GM19193 (cell line): ENCODE results near the gene PITPNB.
A peak's percentile ranks its signal among the peaks of the same experiment; 100 is the strongest.

Experiments
- POLR2A ChIP-seq: IDR thresholded peaks from 4 replicates; pipeline ENCODE4 v1.6.1; 2011; ENCODE audit not compliant: insufficient read depth, insufficient read length; ENCODE audit errors: extremely low read depth

The PITPNB gene

GRCh38 chr22:27919222-27919941 is at the start of gene PITPNB:
PITPNB (minus strand) TSS chr22:27919256; CDS start chr22:27919191, 65 bp downstream.
- peak; percentile 73 for TF ChIP-seq POLR2A

- no peak for TF ChIP-seq POLR2A
Observed at GRCh38 chr22:27966168-27967064, 47.4 kb upstream of the PITPNB start.

GRCh38 chr22:27962268-27963044 is 43.4 kb upstream of the PITPNB start:
- TF ChIP-seq POLR2A, result no peak

GRCh38 chr22:27961680-27962079 is 42.6 kb upstream of the PITPNB start:
- TF ChIP-seq POLR2A, result no peak

GRCh38 chr22:27961182-27961581 is 42.1 kb upstream of the PITPNB start:
- TF ChIP-seq POLR2A, result no peak

GRCh38 chr22:27959335-27960090 is 40.5 kb upstream of the PITPNB start:
- no peak for TF ChIP-seq POLR2A

GRCh38 chr22:27952779-27953178 is 33.7 kb upstream of the PITPNB start:
- no peak for TF ChIP-seq POLR2A

GRCh38 chr22:27952091-27952490 is 33.0 kb upstream of the PITPNB start:
- TF ChIP-seq POLR2A, result no peak

GRCh38 chr22:27949421-27949820 is 30.4 kb upstream of the PITPNB start:
- TF ChIP-seq POLR2A, result no peak

GRCh38 chr22:27948569-27948968 is 29.5 kb upstream of the PITPNB start:
- no peak for TF ChIP-seq POLR2A

- TF ChIP-seq POLR2A, result no peak
Observed at GRCh38 chr22:27947448-27947847, 28.4 kb upstream of the PITPNB start.

- no peak for TF ChIP-seq POLR2A
Observed at GRCh38 chr22:27941143-27941542, 22.1 kb upstream of the PITPNB start.

GRCh38 chr22:27937453-27937852 is 18.4 kb upstream of the PITPNB start:
- no peak for TF ChIP-seq POLR2A

GRCh38 chr22:27935897-27936296 is 16.8 kb upstream of the PITPNB start:
- TF ChIP-seq POLR2A, result no peak
